NOMO-1 treated with dmso at 0.1 percent for 144 hours (cell line): ENCODE results near the gene NTRK3.

Experiments used
- DNase-seq: peaks from one replicate; lab custom pipeline; 2025; ENCODE audit not compliant: unreplicated experiment; lab: John Stamatoyannopoulos, UW

The NTRK3 gene

DNA sequence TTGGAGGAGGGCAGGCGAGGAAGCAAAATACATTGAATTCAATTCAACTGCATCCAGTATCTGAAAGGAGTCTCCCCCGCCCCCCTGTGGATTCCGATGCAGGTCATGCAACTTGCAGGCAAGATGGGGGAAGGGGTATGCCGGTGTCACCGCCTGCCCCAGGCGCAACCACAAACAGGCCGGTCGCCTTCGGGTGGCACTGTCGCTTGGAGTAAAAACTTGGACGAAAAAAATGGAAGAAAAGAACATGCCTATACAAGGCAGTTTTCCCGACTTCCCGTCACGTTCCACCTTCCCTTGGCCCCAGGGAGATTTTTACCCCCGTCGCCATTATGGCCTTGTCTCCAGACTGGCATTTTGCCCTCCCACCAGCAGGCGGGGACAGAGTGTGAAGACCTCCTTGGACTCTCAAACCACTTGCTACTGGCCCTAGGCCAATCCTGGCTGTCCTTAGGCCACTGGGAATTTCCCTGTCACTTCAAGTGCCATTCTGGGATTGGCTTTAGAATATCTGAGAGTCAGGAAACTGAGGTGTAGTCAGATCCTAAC lies 1.6 kb upstream of the NTRK3 start:
- no peak for DNase-seq

DNA sequence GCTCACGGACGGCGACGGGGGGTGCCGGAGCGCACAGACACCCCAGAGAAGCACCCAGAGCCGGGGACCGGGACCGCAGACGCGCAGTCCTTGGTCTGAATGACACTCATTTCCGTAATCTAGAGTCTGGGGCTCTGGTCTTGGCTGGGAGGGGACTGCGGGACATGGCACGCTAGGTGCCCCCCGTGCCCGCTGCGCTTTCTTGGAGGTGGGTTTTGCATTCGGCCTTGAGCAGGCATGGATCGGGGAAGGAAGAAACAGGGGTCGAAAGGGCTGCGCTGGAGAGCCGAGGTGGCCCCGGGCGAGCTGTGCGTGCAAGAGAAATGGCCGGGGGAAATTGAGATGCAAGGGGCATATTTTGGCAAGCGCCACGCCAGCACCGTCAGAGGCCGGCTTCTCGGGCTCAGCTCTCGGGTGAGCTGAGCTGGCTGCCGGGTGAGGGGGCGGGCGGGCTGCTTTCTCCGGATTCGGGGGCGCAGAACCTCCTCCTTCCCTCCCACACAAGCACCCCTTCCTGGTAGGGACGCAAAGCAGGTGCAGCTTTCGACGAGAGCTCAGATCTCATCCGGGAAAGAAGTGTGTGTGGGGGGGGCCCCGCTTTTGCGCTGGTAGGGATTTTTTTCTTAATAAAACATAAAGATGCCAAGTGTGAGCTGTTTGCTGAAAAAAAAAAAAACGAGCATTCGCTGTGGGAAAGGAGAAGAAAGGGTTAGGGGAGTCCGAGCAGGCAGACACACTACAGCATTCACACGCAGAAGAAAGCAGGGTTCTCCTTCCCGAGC lies 963 bp upstream of the NTRK3 start:
- no peak for DNase-seq

DNA sequence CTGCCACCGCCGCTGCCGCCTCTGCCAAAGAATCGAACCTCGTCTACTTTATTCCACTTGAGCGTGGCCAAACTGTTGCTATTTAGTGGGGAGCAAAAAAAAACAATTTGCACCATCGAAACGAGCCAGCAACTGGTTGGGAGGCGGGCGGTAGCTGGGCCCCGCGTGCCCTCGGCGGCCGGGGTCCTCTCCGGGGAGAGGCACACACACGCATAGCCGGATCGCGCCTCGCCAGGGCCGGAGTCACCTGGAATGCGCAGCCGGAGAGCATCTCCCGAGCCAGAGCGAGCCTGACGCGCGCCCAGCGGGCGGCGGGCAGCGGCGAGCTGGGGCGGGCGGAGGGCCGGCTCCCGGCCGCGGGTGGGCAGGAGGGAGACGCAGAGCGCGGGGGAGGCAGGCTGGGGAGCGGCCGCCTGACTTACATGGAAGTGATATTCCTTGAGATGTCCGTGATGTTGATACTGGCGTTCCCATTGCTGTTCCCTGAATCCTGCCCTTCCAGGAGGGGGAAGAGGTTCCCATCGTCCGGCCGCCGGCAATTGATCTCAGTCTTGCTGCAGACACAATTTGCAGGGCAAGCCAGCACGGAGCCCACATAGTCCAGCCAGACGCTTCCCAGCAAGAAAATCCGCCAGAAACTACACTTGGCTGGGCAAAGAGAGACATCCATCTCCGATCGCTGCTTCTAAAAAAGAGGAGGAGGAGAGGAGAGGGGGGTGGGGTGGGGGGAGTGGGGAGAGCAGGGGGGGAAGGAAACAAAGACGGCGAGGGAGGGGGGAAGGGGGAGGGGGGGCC lies 858 bp downstream of the NTRK3 start:
- DNase-seq = no peak

DNA sequence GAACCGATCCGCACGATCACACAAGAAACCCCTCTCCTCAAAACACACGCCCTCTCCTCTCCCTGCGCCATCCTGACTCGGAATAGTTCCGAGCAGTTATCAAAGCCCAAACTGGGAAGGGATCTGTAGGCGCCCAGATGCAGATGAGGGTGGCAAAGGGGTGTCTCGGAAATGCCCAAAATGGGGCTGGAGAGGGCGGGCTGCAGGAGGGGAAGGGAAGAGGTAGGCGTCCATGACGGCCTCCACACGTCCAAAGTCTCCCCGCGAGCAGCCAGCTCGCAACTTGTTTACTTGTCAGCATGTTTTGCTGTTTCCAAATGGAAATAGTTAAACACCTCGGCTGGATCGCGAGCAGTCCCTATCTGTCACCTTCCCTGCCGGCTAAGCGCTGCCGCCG lies 1.5 kb downstream of the NTRK3 start:
- no peak for DNase-seq

DNA sequence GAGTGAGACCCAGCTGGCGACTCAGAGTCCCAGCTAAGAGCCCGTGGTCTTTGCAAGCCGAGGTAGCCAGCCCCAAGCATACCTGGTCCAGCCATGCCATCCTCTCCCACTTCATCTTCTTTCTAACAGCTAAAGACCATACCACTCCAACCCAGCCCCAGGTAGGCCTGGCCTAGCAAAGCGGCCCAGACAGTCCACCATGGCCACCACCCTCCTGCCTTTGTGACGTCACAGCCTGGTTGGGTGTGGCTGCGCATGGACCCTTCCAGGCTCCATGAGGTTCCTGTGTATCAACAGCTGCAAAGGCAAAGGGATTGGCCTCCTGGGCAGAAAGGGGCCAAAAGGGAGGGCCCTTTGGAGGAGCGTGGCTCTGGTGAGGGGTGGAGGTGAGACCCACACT lies 4.1 kb downstream of the NTRK3 start:
- DNase-seq = no peak

DNA sequence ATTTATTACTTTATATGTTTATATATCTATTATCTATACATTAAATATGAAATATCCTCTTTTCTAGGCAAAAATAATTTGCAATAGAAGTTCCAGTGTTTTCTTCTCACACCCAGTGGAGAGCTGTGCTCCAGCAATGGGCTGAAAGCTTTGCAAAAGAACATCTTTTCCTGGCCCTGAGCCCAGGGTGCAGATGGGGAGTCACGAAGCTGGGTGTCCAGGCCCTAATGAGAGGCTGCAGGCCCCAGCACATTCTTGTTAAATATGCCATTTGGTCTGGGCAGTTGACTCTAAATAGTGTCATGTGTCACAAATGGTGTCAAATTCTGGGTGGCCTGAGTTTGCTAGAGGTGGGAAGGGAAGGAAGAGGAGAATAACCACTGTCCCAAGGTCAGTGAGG lies 5.7 kb downstream of the NTRK3 start:
- DNase-seq = no peak

DNA sequence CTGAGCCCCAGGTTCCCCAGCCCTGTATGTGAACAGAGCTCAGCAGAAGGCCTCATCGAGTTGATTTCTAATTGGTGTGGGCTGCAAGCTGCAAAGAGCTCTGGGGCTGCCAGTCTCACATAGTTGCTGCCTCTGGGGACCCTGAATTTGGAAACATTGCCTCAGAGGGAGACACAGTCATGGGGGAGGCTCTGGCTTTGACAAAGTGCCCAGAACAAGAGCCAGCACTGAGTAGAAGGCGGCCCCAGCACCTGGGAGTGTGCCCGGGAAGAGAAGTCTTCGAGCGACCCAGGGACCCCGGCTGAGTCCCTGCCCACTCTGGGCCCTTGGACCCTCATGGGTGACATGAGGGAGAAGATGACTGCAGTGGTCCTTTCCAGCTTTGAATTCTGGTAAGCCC lies 7.3 kb downstream of the NTRK3 start:
- DNase-seq = no peak

DNA sequence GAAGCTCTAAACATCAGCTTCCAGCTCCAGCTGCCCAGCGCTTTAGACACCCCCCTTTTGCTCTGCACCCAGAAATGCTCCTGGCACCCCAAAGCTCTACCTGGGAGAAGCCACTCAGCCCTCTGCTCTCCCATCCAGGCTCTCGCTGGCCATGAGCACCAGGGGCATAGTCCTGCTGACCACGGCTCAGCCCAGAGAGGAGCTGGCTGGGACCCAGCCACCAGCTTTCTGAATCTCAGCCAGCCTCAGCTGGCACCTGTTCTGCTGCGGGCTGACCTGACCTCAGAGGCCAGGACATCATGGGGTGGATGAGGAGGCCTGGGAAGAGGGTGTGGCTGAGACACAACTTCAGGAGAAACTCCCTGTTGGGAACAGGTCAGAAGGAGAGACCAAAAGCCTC lies 8.6 kb downstream of the NTRK3 start:
- DNase-seq = no peak

DNA sequence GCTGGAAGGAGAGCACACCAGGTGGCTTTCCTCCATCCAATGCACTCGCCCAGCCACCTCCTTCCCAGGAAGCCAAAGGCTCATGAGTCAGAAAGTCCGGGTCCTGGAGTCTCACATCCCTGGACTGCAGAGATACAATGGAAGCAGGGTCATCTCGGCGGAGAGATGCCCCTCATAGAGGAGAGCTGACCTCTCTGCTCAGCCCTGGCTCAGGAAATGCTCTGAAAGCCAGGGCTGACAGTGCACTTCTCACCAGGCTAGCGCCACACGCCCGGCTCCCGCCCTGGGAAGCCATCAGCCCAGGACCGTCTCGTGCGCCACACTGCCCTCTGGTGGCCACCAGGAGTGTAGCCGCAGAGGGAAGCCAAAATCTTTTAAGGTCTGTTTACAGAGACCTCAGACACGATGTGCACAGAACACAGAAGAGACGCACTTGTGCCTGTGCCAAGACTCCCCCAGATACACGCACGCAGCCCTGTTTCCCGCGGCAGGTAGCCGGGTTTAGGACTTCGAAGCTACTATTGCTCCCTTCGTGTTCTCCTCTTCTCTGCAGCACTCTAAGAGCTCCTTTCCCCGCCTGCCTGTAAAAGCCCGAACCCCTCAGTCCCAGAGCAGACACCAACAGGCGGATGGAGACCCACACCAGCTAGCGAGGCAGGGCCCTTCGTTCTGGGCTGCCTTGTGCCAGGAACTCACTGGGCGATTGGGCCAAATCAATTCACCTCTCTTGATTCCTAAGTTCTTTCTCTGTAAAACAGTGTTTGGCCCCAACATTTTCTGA lies 9.7 kb downstream of the NTRK3 start:
- peak; percentile 61 for DNase-seq

DNA sequence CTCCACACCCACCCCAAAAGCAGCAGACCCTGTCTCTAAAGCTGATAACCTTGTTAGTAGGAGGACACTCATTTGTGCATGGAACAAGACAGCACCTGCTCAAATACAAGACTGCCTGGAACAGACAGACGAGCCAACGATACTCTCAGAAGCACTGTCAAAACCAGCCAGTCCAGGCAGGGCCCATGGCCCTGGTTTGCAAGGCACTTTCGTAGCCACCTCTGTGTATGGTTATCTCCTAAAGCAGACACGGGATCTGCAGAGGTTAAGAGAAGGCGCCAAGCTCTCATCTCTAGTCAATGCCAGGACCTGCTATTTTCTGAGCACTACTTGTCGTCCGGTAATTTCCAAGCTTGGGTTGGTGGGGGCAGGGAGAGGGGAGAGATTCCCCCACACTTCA lies 10.5 kb downstream of the NTRK3 start:
- no peak for DNase-seq

DNA sequence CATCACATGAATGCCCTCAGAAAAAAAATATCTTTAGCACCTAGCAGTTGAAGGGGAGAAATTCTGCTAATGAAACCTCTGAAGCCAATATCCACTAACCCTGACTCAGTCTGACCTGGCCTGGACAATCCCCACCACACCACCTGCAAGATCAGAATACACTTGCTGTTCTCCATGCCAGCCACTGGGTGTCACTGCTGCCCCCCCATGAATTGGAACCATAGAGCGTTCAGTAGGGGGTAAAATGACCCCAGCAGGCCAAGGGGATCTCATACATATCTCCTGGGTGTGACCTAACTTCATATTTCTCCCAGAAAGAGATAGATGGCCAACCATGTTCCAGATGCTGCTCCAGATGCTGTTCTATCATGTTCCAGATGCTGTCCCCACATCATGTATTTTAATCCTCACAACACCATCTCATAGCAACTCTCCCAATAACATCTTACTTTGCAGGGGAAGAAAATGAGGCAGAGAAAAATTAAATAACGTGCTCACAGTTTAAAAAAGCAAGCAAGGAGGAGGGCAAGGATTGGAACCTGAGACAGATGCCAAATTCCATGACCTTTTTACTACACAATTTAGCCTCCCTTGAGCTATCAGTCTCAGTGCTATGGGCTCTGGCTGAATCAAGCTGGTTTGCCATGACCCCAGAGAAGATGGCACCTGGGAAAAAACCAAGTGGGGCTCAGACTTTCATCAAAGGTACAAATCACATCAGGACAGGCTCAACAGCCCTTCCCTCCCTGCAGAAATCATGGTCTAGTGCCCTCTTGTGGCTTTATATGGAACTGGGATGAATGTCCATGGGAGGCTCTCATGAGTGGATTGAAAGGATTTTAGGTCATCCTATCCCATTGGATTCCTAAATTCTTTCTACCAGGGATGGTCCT lies 12.4 kb downstream of the NTRK3 start:
- DNase-seq = no peak

DNA sequence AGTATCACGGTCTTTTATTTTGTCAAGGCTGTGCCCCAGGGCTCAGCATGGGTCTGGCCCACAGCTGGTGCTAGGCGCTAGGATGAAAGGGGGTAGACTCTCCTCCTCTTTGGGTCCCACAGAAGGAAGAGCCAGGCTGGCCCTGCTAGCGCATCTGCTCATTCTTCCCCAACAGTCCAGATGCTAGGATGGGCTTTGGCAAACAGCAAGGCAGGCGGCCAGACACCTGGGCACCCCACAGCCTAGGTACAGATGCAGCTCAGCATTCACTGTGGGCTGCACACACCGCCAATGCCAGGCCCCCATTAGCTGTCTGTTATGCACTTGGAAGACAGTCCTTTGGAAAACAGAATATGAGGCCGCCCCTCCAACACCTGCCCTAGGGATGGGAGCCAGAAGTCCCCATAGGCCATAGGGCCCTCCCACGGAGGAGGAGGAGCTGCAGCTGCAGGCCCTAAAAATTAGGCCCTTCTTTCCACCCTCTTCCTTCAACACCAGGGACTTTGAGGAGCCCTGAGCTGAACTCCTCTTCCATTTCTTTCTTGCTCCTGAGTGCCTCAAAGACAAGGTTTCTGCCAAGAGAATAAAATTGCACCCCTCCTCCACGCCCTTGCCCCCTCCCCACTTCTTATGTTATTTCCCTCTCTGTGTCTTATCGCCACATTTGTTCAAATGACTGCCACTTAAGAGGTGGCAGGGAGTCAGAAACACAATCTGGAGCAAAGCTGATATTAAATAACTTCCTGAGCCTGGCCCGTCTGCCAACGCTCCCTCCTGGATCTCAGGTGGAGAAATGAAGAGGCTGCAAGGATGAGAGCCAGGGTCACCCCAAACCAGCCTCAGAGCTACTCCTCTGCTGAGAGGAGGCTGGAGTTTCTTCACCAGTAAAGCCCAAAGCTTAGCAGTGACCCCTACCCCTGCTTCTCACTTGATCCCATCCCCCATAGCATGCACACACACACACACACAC lies 13.7 kb downstream of the NTRK3 start:
- DNase-seq = no peak

DNA sequence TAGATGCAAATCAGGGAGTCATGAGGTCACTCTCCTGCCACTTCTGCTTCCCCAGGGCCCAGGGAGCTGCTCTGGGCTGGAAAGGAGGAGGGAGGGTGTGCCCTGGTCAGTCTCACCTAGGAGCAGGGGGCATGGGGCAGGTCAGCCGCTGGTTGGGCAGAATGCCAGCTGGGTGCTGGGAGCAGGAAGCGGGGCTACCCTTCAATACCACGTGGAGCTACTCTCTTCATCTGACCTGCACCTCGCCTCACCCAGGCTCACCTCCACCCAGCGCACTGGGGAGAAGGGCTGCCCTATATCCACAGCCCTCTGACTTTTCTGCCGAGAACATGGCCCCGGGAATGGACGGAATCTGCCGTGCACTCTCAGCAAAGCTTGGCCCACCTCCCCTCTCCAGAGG lies 15.1 kb downstream of the NTRK3 start:
- DNase-seq = no peak

DNA sequence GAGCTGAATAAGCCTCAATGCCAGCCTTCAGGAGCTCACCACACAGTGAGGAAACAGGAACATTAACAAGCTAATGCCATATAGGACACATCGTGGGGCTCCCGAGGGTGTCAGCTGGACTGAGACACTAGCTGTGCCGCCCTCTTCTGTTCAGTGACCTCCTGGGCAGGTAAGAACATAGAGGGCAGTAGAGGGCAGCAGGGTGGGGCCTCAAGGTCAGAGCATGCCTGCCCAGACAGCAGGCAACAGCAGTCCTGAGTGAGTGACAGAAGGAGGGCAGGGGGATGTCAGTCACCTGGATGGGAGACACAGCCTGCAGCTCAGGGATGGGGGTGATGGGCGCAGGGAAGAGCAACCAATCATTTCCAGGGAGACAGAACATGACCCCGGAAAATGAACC lies 15.5 kb downstream of the NTRK3 start:
- DNase-seq = no peak

DNA sequence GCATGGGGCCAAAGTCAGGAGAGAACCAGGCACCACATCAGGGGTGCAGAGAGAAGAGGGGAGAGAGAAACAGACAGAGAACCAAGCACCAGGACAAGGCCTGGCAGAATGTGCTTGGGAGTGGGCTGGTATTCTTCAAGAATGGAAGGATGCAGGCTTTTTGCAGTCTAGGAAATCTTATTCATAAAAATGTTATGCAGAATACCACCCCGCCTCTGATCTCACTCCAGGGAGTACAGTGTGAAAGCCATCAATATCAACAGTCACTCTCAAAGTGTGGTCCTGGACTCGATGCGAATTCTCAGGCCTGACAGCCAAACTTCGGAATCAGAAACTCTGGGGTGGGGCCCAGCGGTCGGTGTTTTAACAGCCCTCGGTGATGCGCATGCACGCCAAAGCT lies 16.9 kb downstream of the NTRK3 start:
- no peak for DNase-seq

DNA sequence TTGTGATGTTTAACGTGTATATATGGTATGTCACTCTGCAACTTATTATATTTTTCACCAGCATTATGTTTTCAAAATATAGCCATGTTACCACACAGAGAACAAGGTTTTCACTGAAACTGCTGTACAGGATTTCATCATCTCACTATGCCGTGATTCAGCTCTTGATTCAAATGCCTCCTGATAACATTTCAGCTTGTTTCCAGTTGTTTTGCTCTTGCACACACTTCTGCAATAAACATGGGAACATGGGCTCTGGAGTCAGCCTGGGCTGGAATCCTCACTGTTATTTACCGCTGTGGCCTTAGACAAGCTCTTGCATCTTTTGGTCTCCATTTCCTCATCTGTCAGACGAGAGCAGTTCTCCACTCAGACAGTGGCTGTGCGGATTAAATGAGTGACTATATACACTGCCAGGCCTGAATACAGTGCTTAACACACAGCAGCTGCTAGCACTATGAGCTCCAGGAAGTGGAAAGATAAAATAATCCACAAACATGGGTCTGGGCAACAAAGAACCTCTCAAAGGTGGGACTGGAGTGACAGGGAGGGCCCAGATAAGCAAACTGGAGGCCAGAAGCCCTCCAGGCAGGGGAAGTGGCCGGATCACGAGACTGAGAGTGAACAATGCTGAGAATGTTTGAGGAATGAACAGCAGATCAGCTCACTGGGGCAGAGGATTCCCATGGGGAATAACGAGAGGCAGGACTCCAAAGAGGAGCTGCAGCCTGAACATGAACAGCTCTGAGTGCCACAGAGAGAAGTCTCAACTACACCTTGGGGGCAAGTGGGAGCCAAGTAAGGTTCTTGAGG lies 17.7 kb downstream of the NTRK3 start:
- DNase-seq = no peak

DNA sequence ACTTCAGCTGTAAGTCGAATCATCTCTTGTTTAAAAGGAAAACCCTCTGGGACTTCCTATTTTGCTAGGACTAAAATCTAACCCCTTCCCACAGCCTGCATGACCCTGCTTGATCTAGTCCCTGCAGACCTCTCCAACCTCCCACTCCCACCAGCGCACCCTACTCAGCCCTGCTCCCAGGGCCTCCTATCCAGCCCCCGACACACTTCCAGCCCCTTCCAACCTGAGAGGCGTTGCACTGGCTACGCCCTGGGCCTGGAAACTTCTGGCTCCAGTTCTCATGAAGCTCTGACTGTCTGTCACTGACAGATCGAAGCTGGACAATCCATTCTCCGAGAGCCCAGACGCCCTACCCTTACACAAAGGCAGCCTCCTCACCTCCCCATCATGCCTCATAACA lies 21.8 kb downstream of the NTRK3 start:
- DNase-seq = no peak

DNA sequence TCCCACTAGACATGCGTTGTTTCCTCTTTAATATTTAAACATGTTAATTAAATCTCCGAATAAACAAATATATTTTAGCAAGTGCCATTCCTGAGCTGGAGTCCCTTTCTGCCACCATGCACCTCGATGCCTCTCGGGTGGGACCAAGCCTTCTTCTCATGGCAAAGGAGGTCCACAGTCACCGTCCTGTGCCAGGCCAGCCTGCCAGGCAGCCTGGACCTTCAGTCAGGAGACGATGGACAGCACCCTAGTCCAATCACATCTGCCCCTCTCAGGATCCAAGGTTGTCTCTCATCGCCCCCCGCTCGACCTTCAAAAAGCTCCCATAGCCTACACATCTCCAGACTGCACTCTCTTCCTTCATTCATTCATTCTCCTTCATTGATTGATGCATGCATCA lies 22.6 kb downstream of the NTRK3 start:
- DNase-seq = no peak

DNA sequence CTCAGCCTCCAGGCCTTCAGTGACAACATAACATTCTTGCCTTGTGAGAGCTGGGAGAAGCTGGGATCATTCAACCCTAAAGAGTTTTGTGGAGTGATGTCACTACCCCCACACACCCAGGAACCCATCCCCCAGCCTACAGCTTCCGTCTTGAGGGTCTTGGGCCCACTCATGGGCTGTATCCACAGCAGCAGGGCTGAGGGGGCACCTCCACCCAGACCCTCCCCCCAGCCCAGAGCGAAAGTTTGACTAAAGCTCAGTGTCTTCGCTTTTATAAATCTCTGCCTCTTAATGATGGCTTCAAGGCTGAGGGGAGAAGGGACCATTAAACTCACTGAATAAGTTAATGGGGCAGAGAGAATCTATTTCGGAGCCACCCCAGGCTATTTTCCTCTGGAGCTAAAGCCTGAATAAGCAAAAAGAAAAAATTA lies 23.8 kb downstream of the NTRK3 start:
- DNase-seq = no peak
